Adrenal gland (tissue), 12 donors: Measurements from ENCODE around the gene NACA2. TPM values are rescaled to one million over a fixed set of nuclear protein-coding genes. Genes with fewer than 3 reads are reported as not detected.
"Not testable (repeated sequence)": the region's sequence is repeated elsewhere in the genome, so short reads cannot be mapped to it uniquely, and the experiment has no call there.

Experiments used
- DNase-seq, 7 donors: peaks; one replicate each; pipeline ENCODE4 v3.0.0-alpha.2; 2019 to 2020
- H3K27ac ChIP-seq, 5 donors: fragments of 200-600 bp; sonication (generic) in 4 of 5; 1 replicate in 3 of 5; 2 replicates in 2 of 5; pipeline versions ENCODE4 v1.5.1 to v1.8.0; 2016 to 2020; ENCODE audit warnings: mild to moderate bottlenecking in 1 of 5
- H3K27me3 ChIP-seq: fragments of 200-600 bp; 2 replicates; pipeline ENCODE4 v1.8.0; 2021
- H3K36me3 ChIP-seq, 2 donors: fragments of 200-600 bp; replicated peaks in 1 of 2; 1 replicate in 1 of 2; 2 replicates in 1 of 2; pipeline versions ENCODE4 v1.5.1 to v1.8.0; 2018 to 2022
- H3K4me1 ChIP-seq, 2 donors: fragments of 200-600 bp; replicated peaks in 1 of 2; 1 replicate in 1 of 2; 2 replicates in 1 of 2; pipeline versions ENCODE4 v1.5.1 to v1.8.0; 2018 to 2021
- H3K4me3 ChIP-seq, 4 donors: fragments of 200-600 bp; sonication (generic) in 3 of 4; one replicate each; pipeline ENCODE4 v1.5.1; 2016 to 2018
- H3K9me3 ChIP-seq, 3 donors: fragments of 200-600 bp; sonication (generic) in 1 of 3; replicated peaks in 1 of 3; 1 replicate in 2 of 3; 2 replicates in 1 of 3; pipeline versions ENCODE4 v1.5.1 to v1.8.0; 2016 to 2021
- CTCF ChIP-seq, 6 experiments: fragments of 450-650 bp in 4 of 6; fragments of 200-600 bp in 2 of 6; sonication (generic) in 1 of 6; IDR thresholded peaks; 1 replicate in 5 of 6; 2 replicates in 1 of 6; pipeline versions ENCODE4 v1.5.1 to v1.8.0; 2016 to 2021; ENCODE audit warnings: antibody characterized with exemption in 6 of 6, mild to moderate bottlenecking in 2 of 6, moderate library complexity in 1 of 6
- POLR2A ChIP-seq, 2 donors: fragments of 450-650 bp; IDR thresholded peaks; one replicate each; pipeline ENCODE4 v1.6.1; 2017; ENCODE audit warnings: antibody characterized with exemption in 2 of 2, mild to moderate bottlenecking in 2 of 2, moderate library complexity in 1 of 2
- WGBS, 4 donors: extraction: QIAGEN DNeasy Blood & Tissue Kit in 2 of 4; methylation state at CpG; one replicate each; pipeline versions ENCODE4 v1.1.5 to v1.1.7; 2013 to 2017; 5-methylcytosine and 5-hydroxymethylcytosine counted together
- intact Hi-C, 2 donors: fragments of 100-400 bp; cut with DNase I; formaldehyde crosslinking; loops; one replicate each; pipeline versions ENCODE4 v1.14.1 to v1.15.0; 2022 to 2023
- polyA plus RNA-seq, 3 donors: library from polyadenylated mRNA; stranded (reverse); fragments of 200-250 nt in 2 of 3; fragments of 350-450 nt in 1 of 3; fragmentation: Illumina TruSeq in 1 of 3; extraction: RNeasy Lipid Tissue Mini Kit (QIAGEN cat#74804) in 1 of 3; gene quantifications; one replicate each; pipeline ENCODE4 v1.2.3, GENCODE V29; 2013 to 2014
- total RNA-seq, 9 donors: library from RNA; depleted of rRNA in 4 of 9; stranded (reverse); fragments of >200 nt in 4 of 9; fragments of 120-200 nt in 1 of 9; fragmentation: NEBNext Ultra II Directional in 1 of 9; extraction: Animal tissue kit (Norgen Biotek cat#: 25700) in 1 of 9; gene quantifications; one replicate each; pipeline versions ENCODE4 v1.1.0 to v1.2.4, GENCODE V29; 2013 to 2023
- donor health status: healthy with polysubstance abuse.
- donor health status: Bipolar disorder and iron deficiency.
- donor health status: DM: yes; HTN: yes; CAD: no.
- donor health status: DM: no; HTN: no; CAD: no.
- donor health status: DM: no; HTN: no; CAD: no.
- donor health status: DM: yes; HTN: yes; CAD: no.

The NACA2 gene
- total and polyA plus RNA-seq, 12 donors: 0.27 to 0.28 TPM; not detected in 10

GRCh38 chr17:61554209-61554608, 36.8 kb downstream of the NACA2 start:
- Histone ChIP-seq H3K4me3 (no peak overlapping the region), H3K36me3 (no peaks in the 10 kb centered on the region), H3K27ac (no peak overlapping the region), H3K9me3 (no peaks in the 10 kb centered on the region), H3K27me3 (peaks cover 28% of the 10 kb centered on the region), H3K4me1 (no peaks in the 10 kb centered on the region)
- intact Hi-C loops: loop anchor here in 1 of 2 donors (10.0 kb wide), 1 partner anchor 139 kb away; no protein-coding TSS in a partner anchor
- no peak for DNase-seq
- TF ChIP-seq CTCF (IDR thresholded peaks at IDR 0.05) (no peak), POLR2A (IDR thresholded peaks at IDR 0.05) (no peak)
- WGBS, 4 donors: 62 to 76% (median 67%) methylated on average over 3 of the region's 3 CpGs

- H3K4me1 ChIP-seq, H3K27ac ChIP-seq, H3K4me3 ChIP-seq, H3K36me3 ChIP-seq, H3K9me3 ChIP-seq, DNase-seq: not testable (repeated sequence)
- whole genome bisulfite sequencing, 4 donors: 73 to 84% (median 80%) methylated on average over 11 of the region's 11 CpGs
- intact Hi-C loops: loop anchor here in 1 of 2 donors (10.0 kb wide), 1 partner anchor 138 kb away; no protein-coding TSS in a partner anchor
- H3K27me3 ChIP-seq: peaks cover 22% of the 10 kb centered on the region
These were observed 38.5 kb downstream of the NACA2 start for GRCh38 chr17:61552560-61552959.

GRCh38 chr17:61551255-61551742, 39.7 kb downstream of the NACA2 start:
- TF ChIP-seq POLR2A (IDR thresholded peaks at IDR 0.05) (no peak), CTCF (IDR thresholded peaks at IDR 0.05) (peak; percentile 46 to 75 (median 69))
- WGBS, 4 donors: 5 to 12% (median 9%) methylated on average over 6 of the region's 6 CpGs

GRCh38 chr17:61547113-61547512, 43.9 kb downstream of the NACA2 start:
- Histone ChIP-seq H3K36me3 (no peaks in the 10 kb centered on the region), H3K4me1 (no peaks in the 10 kb centered on the region), H3K9me3 (no peaks in the 10 kb centered on the region), H3K27ac (no peak overlapping the region), H3K27me3 (peaks cover 10% of the 10 kb centered on the region), H3K4me3 (no peak overlapping the region)
- intact Hi-C loops: no loop called here
- TF ChIP-seq CTCF (IDR thresholded peaks at IDR 0.05) (no peak), POLR2A (IDR thresholded peaks at IDR 0.05) (no peak)
- DNase-seq: no peak

More at GRCh38 chr17:61551255-61551742, 39.7 kb downstream of the NACA2 start:
- Histone ChIP-seq H3K27ac (no peak overlapping the region), H3K4me3 (no peak overlapping the region), H3K27me3 (peaks cover 17% of the 10 kb centered on the region), H3K9me3 (no peaks in the 10 kb centered on the region), H3K36me3 (no peaks in the 10 kb centered on the region), H3K4me1 (no peaks in the 10 kb centered on the region)
- intact Hi-C loops: loop anchor here (2.0 to 10.0 kb wide), 2 partner anchors 134 to 136 kb away; no protein-coding TSS in a partner anchor
- DNase-seq: no peak

GRCh38 chr17:61545335-61545938, 45.6 kb downstream of the NACA2 start:
- no peak overlapping the region for H3K27ac ChIP-seq
- H3K4me3 ChIP-seq: no peak overlapping the region
- TF ChIP-seq CTCF (IDR thresholded peaks at IDR 0.05): no peak
- TF ChIP-seq POLR2A (IDR thresholded peaks at IDR 0.05): no peak
- intact Hi-C loops: no loop called here
- H3K9me3 ChIP-seq: no peaks in the 10 kb centered on the region
- H3K36me3 ChIP-seq: no peaks in the 10 kb centered on the region
- DNase-seq: no peak
- 77 to 86% (median 82%) methylated on average over 1 of the region's 1 CpG for WGBS, 4 donors
- H3K27me3 ChIP-seq: peaks cover 6% of the 10 kb centered on the region
- no peaks in the 10 kb centered on the region for H3K4me1 ChIP-seq
